GM18873 (cell line): Measurements from ENCODE around the gene CXCR2.
"Not testable (repeated sequence)": the region's sequence is repeated elsewhere in the genome, so short reads cannot be mapped to it uniquely, and the experiment has no call there.

ENCODE experiments used
- ATAC-seq: cut with Tn5 transposase; IDR thresholded peaks from one replicate; pipeline ENCODE4 v1.9.1; 2021; ENCODE audit warnings: mild to moderate bottlenecking, moderate library complexity, moderate number of reproducible peaks; ENCODE audit not compliant: unreplicated experiment, low FRiP score

Gene CXCR2

GRCh38 chr2:218129458-218130135 lies 3.8 kb downstream of the CXCR2 start:
- ATAC-seq, result no peak

- no peak for ATAC-seq
These were observed 4.5 kb downstream of the CXCR2 start for GRCh38 chr2:218130377-218130776.

GRCh38 chr2:218130822-218131221 lies 5.0 kb downstream of the CXCR2 start:
- ATAC-seq, result no peak

GRCh38 chr2:218137514-218137913 lies 11.7 kb downstream of the CXCR2 start:
- ATAC-seq, result no peak

- ATAC-seq, result no peak
These were observed 12.2 kb downstream of the CXCR2 start for GRCh38 chr2:218138047-218138446.

GRCh38 chr2:218145124-218145523 lies 19.3 kb downstream of the CXCR2 start:
- no peak for ATAC-seq

GRCh38 chr2:218146056-218146455 lies 20.2 kb downstream of the CXCR2 start:
- ATAC-seq, result no peak

- ATAC-seq, result no peak
These were observed 23.3 kb downstream of the CXCR2 start for GRCh38 chr2:218149098-218149497.

- ATAC-seq, result no peak
These were observed 24.1 kb downstream of the CXCR2 start for GRCh38 chr2:218149848-218150440.

GRCh38 chr2:218152172-218152571 lies 26.3 kb downstream of the CXCR2 start:
- ATAC-seq, result no peak

GRCh38 chr2:218152777-218153176 lies 26.9 kb downstream of the CXCR2 start:
- no peak for ATAC-seq

GRCh38 chr2:218155953-218156479 lies 30.2 kb downstream of the CXCR2 start:
- ATAC-seq, result no peak

- ATAC-seq, result no peak
These were observed 35.8 kb downstream of the CXCR2 start for GRCh38 chr2:218161644-218162043.

GRCh38 chr2:218162814-218163213 lies 37.0 kb downstream of the CXCR2 start:
- ATAC-seq, result no peak

- no peak for ATAC-seq
These were observed 41.0 kb downstream of the CXCR2 start, which contains the start of gene CXCR1 for GRCh38 chr2:218166791-218167190. Gene CXCR1, minus strand, starts transcription at chr2:218166962. Its CDS starts 1,751 bp downstream, at chr2:218165211.

- ATAC-seq, result no peak
These were observed 42.2 kb downstream of the CXCR2 start for GRCh38 chr2:218168016-218168415.

GRCh38 chr2:218168635-218169462 lies 43.0 kb downstream of the CXCR2 start:
- ATAC-seq, result no peak

- no peak for ATAC-seq
These were observed 44.1 kb downstream of the CXCR2 start for GRCh38 chr2:218169757-218170546.

GRCh38 chr2:218171744-218172143 lies 45.9 kb downstream of the CXCR2 start:
- ATAC-seq, result not testable (repeated sequence)

GRCh38 chr2:218172845-218173244 lies 47.0 kb downstream of the CXCR2 start:
- no peak for ATAC-seq
